Stimulated activated CD8-positive, alpha-beta memory T cell treated with anti-CD3 and anti-CD28 coated beads, Interleukin-7, amount 100 ng/mL, for 1 hour (primary cell): Measurements from ENCODE around the gene DNAJC16.
"Not testable (repeated sequence)": the region's sequence is repeated elsewhere in the genome, so short reads cannot be mapped to it uniquely, and the experiment has no call there.

ENCODE experiments used
- DNase-seq, 2 donors: peaks; one replicate each; pipeline ENCODE4 v3.0.0-alpha.2; 2020; ENCODE audit warnings: low read depth in 2 of 2

The DNAJC16 gene

GRCh38 chr1:15526490-15527339, at the start of gene DNAJC16:
Gene DNAJC16 (plus strand): TSS chr1:15526848. CDS start chr1:15529106, 2,258 bp downstream.
- DNase-seq = peak; percentile 90 to 92

GRCh38 chr1:15476927-15477326, 49.7 kb upstream of the DNAJC16 start:
- no peak for DNase-seq

DNA sequence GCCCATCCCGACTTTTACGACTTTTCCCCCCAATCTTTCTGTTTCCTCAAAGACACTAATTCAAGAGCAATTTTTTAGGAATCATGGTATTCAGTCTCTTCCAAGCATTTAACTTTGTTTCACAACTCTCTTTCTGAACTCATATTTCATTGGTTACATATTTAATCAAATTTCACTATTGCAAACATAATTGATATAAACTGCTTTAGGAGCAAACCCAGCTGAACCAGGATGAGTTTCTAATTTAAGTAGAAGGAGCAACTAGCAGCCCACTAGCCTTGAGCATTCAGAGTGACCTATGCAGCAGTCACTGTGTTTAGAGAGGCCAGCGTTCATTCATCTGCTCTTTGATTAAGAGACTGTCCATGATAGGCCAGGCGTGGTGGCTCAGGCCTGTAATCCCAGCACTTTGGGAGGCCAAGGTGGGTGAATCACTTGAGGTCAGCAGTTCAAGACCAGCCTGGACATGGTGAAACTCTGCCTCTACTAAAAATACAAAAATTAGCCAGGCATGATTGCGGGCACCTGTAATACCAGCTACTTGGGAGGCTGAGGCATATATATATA, 48.9 kb upstream of the DNAJC16 start:
- no peak for DNase-seq

DNA sequence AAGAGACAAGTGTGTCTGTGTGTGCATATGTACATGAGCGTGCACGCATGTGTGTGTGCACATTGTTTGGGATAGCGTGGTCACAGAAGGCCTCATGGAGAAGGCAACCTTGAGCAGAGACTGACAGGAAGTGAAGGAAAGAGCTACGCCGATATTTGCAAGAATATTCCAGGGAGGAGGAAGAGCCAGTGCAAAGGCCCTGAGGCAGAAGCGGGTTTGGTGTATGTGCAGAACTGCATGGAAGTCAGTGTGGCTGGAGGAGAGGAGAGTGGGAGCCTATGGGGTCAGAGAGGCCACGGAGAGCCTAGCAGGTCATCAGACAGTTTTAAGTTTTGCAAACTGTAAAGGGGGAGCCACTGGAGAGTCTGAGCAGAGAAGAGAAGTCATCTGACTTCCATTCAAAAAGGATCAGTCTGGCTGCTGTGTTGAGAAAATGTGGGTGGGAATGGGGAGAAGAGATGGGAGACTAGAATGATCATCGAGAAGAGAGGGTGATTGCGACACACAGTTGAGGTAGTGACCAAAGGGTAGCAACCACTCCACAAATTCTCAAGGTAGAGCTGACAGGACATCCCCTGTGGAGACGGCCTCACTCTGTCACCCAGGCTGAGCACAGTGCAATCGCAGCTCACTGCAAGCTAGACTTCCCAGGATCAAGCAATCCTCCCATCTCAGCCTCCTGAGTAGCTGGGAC, 46.8 kb upstream of the DNAJC16 start:
- DNase-seq = no peak

GRCh38 chr1:15482455-15482854, 44.2 kb upstream of the DNAJC16 start:
- not testable (repeated sequence) for DNase-seq

GRCh38 chr1:15482983-15483543, 43.6 kb upstream of the DNAJC16 start:
- DNase-seq = not testable (repeated sequence)

DNA sequence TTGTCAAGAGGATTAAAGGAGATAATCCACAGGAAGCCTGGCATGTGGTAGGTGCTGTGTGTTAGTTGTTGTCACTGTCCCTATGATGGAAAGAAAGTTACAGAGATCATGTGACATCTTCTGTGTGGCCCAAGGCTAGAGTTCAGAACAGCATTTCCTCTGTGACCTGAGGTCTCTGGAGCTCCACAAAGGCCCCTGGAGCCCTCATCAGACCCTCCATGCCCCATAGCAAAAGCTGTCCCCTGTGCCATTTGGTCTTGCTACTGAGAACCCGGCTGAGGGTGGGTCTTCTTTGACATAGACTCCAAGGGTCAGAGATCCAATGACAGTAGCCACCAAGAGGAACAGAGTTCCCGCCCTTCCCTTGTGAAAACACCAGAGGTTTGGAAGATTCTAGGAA, 42.7 kb upstream of the DNAJC16 start:
- DNase-seq = no peak

DNA sequence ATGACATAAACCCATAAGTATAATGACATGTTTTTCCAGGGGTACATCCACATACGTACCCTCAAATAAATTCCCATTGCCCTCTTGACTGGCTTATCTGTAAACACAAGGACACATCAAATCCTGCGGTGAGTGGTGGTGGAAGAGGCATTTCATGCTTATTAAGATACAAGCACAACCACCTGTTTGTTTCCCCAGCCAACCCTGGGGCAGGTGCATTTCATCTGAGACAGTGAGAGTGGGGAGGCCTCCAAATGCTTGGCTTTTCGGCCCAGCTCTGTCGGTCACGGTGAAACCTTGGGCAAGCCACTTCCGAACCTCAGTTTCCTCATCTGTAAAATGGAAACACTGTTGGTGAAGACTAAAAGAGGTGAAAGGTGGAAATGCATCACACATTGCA, 42.2 kb upstream of the DNAJC16 start:
- DNase-seq = not testable (repeated sequence)

DNA sequence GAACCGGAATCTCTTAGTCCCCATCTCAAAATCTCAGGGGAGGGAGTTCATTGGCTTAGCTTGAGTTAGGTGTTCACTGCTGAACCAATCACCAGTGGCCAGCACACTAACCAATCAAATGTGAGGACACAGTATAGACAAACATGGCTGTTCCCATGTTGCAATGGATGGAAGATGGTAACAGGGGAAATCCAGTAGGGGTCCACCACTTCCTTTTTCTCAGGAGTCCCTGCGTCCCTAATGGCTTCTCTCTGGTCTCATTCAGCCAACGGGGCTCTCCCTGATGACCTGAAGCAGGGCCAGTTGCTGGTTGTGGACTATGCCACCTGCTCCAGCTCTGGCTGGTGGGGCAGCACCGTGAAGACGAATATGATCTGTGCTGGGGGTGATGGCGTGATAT, 41.0 kb upstream of the DNAJC16 start:
- DNase-seq = no peak

- DNase-seq = not testable (repeated sequence)
Observed at GRCh38 chr1:15486844-15487610, 39.6 kb upstream of the DNAJC16 start.

GRCh38 chr1:15488371-15488770, 38.3 kb upstream of the DNAJC16 start:
- no peak for DNase-seq

GRCh38 chr1:15489052-15489736, 37.5 kb upstream of the DNAJC16 start:
- no peak for DNase-seq

GRCh38 chr1:15491010-15491409, 35.6 kb upstream of the DNAJC16 start:
- DNase-seq = not testable (repeated sequence)

GRCh38 chr1:15492596-15492995, 34.1 kb upstream of the DNAJC16 start:
- DNase-seq = no peak

DNA sequence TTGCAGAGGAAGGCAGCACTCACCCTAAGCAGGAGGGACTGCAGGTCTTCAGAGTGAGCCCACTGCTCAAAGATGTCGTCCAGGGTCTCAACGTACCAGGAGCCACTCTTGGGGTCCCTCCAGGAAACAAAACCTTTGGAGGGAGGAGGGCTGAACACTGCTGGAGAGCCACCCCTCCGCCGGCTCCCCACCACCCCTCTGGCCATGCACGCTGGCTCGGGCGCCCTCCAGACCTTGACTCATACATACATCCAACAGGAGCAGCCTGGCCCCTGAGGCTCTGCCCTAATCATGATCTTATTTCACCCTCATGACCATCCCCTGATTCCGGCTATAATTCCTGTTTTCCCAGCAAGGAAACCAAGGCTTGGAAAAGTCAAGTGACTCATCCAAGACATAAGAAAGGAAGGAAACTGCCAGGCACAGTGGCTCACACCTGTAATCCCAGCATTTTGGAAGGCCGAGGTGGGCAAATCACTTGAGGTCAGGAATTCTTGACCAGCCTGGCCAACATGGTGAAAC, 32.7 kb upstream of the DNAJC16 start:
- no peak for DNase-seq

GRCh38 chr1:15500184-15501178, 26.2 kb upstream of the DNAJC16 start:
- DNase-seq = no peak

- peak; percentile 4 to 13 for DNase-seq
Observed at GRCh38 chr1:15501208-15502032, 25.2 kb upstream of the DNAJC16 start.

DNA sequence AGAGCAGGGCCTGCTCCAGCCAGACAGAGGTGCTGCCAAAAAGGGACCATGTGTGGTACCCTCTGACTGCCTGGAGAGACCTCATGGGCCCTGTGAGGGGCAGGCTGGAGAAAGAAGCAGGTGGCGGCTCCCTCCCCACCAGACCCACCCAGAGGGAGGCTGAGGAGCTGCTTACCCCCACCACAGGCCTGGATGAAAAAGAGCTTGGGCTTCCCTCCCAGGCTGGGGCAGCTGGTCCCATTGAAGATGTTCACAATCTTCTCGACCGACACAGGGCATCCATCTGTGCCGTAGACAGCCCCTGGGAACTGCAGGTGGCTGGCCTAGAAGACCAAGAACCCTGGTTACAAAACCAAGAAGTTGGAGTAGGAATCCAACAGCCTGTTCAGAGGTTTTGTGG, 22.2 kb upstream of the DNAJC16 start:
- no peak for DNase-seq

GRCh38 chr1:15506831-15507230, 19.8 kb upstream of the DNAJC16 start:
- DNase-seq = no peak
